ENCODE results near the gene ARSG. TPM values are rescaled to one million over a fixed set of nuclear protein-coding genes. Genes with fewer than 3 reads are reported as not detected.
A peak's percentile ranks its signal among the peaks of the same experiment; 100 is the strongest.

Gene ARSG
- total RNA-seq, 1 donor from 2014 or later: 19.6 TPM

GRCh38 chr17:68455901-68456338, 164.6 kb downstream of the ARSG start:
- H3K4me1 Mint-ChIP-seq: peaks cover 20% of the 10 kb centered on the region
- CTCF ChIA-PET: interaction anchor here (0.9 to 4.5 kb wide), 2 partner anchors 19 to 513 kb away, joined by 3 to 21 read pairs; no protein-coding TSS in a partner anchor
- H3K4me3 Mint-ChIP-seq: peak overlapping the region; percentile 84
- intact Hi-C loops (cut with micrococcal nuclease): loop anchor here (2.0 to 5.0 kb wide), 2 partner anchors 217 to 354 kb away; no protein-coding TSS in a partner anchor
- TF ChIP-seq CTCF (IDR thresholded peaks at IDR 0.05): no peak
- DNase-seq (no peak), ATAC-seq (ENCODE audit: low read depth) (no peak)
- no peak overlapping the region for H3K27ac Mint-ChIP-seq
- POLR2A ChIA-PET: interaction anchor here (1.2 to 5.1 kb wide), 4 partner anchors 14 to 436 kb away, joined by 3 to 46 read pairs (median 23); partner anchors contain the start of genes AMZ2, ARSG and SLC16A6
- no peaks in the 10 kb centered on the region for H3K9me3 Mint-ChIP-seq
- no peaks in the 10 kb centered on the region for H3K27me3 Mint-ChIP-seq
- peaks cover 5% of the 10 kb centered on the region for H3K36me3 Mint-ChIP-seq (ENCODE audit: low read depth)

DNA sequence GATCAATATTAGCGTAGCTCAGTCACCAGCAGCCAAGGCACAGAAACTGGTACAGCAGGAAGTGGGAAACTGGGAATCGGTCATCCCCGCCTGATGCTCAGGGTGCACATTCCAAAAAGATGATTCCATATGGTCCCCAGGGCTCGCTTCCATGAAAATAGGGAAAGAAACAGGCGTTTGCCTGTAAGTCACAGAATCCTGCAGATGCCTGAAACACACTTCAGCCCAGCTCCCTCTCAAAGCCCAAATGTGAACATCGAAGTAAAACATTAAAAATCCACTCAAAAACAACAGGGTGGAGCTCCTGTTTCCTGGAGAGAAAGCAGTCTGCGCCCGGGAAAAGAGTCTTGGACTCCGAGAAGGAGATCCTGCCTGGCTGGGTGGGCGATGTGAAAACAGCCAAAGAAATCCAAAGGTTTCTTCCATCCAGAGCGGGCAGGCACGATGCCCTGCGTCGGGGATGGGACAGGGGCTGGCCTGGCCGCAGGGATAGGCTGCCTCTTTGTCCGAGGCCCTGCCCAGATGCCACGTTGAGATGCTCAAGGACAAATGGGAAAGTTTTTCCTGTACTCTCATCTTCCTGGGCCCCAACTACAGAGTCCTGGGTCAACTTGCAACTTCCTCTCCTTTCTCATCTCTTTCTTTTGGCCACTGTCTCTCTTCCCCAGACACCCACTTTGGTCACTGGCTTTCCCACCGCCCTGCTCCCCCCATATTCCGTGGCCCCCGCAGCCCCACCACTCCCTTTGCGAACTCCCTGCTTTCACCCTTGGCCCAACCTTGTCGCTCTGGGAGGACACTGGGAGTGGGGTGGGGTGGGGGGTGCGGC, 165.3 kb downstream of the ARSG start:
- peak overlapping the region; percentile 84 for H3K4me3 Mint-ChIP-seq
- TF ChIP-seq CTCF (IDR thresholded peaks at IDR 0.05): no peak
- ATAC-seq (ENCODE audit: low read depth): no peak
- H3K4me1 Mint-ChIP-seq: peaks cover 20% of the 10 kb centered on the region
- POLR2A ChIA-PET: interaction anchor here (0.8 to 5.1 kb wide), 14 partner anchors 14 to 437 kb away, joined by 3 to 46 read pairs (median 10); partner anchors contain the start of genes AMZ2, ARSG, KPNA2 and PRKAR1A
- intact Hi-C loops (cut with micrococcal nuclease): loop anchor here (1.0 to 5.0 kb wide), 9 partner anchors 20 to 739 kb away; partner anchors contain the start of genes AMZ2, ARSG, KPNA2 and NOL11
- H3K27me3 Mint-ChIP-seq: no peaks in the 10 kb centered on the region
- CTCF ChIA-PET: interaction anchor here (0.6 to 4.5 kb wide), 9 partner anchors 14 to 514 kb away, joined by 3 to 21 read pairs (median 3); partner anchors contain the start of gene AMZ2
- no peak for DNase-seq
- H3K27ac Mint-ChIP-seq: peak overlapping the region; percentile 59
- H3K9me3 Mint-ChIP-seq: no peaks in the 10 kb centered on the region
- peaks cover 1% of the 10 kb centered on the region for H3K36me3 Mint-ChIP-seq (ENCODE audit: low read depth)

GRCh38 chr17:68457168-68457538, 165.9 kb downstream of the ARSG start, which contains the start of gene WIPI1:
WIPI1 (minus strand) TSS chr17:68457496; CDS start chr17:68457421, 75 bp downstream.
- ATAC-seq (ENCODE audit: low read depth): peak; percentile 19

DNA sequence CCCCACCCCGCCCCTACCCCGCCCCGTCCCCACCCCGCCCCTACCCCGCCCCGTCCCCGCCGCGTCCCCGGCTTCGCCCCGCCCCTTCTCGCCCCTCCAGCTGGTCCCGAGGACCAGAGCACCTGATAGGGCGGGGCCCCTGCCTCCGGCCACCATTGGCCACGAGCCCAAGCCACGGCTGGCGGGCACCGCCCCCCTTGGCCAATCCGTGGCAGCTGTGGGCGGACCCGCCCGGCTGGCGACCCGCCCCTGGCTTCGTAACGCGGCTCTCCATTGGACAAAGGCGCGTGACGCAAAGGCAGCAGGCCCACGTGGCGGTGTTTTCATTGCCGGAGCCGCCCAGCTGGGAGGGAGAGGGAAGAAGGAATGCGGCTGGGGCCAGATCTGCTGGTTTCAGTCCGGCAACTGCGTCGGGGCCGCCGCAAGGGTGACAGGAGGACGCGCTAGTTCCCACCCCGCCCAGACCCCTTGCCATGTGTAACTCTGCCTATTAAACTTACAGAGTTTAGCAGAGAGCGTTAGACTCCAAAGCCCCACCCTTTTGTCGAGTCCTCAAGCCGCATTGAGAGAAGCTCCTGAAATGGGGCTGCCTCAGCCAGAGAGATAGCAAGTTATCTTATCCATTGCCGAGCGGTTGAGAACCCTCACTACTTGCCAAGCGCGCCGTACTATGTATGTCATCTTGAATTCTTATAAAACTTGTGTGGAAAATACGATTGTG, 166.4 kb downstream of the ARSG start:
- intact Hi-C loops (cut with micrococcal nuclease): loop anchor here (1.0 to 5.0 kb wide), 9 partner anchors 21 to 740 kb away; partner anchors contain the start of genes AMZ2, ARSG, KPNA2 and NOL11
- H3K4me3 Mint-ChIP-seq: peak overlapping the region; percentile 84
- POLR2A ChIA-PET: interaction anchor here (0.5 to 5.1 kb wide), 25 partner anchors 9 to 740 kb away, joined by 3 to 46 read pairs (median 5); partner anchors contain the start of genes AMZ2, ARSG, KPNA2 and NOL11

More at GRCh38 chr17:68457168-68457538, 165.9 kb downstream of the ARSG start, which contains the start of gene WIPI1:
- Mint-ChIP-seq H3K27me3 (no peaks in the 10 kb centered on the region), H3K27ac (peak within 1 kb of the TSS; percentile 78), H3K4me3 (peak within 1 kb of the TSS; percentile 84), H3K36me3 (ENCODE audit: low read depth) (no peaks in the 10 kb centered on the region), H3K4me1 (peaks cover 20% of the 10 kb centered on the region), H3K9me3 (no peaks in the 10 kb centered on the region)
- peak; percentile 57 for DNase-seq
- TF ChIP-seq CTCF (IDR thresholded peaks at IDR 0.05): no peak
- ChIA-PET POLR2A (interaction anchor here (0.8 to 5.1 kb wide), 19 partner anchors 9 to 740 kb away, joined by 3 to 46 read pairs (median 6); partner anchors contain the start of genes AMZ2, ARSG, KPNA2 and NOL11), CTCF (interaction anchor here (0.6 to 4.5 kb wide), 11 partner anchors 10 to 498 kb away, joined by 3 to 21 read pairs (median 4); partner anchors contain the start of gene AMZ2)
- intact Hi-C loops (cut with micrococcal nuclease): loop anchor here (1.0 to 5.0 kb wide), 9 partner anchors 21 to 740 kb away; partner anchors contain the start of genes AMZ2, ARSG, KPNA2 and NOL11

More for the DNA sequence above, 166.4 kb downstream of the ARSG start:
- Mint-ChIP-seq H3K27ac (peak overlapping the region; percentile 78), H3K27me3 (no peaks in the 10 kb centered on the region), H3K4me1 (peaks cover 21% of the 10 kb centered on the region), H3K36me3 (ENCODE audit: low read depth) (no peaks in the 10 kb centered on the region), H3K9me3 (no peaks in the 10 kb centered on the region)
- CTCF ChIA-PET: interaction anchor here (0.9 to 4.5 kb wide), 12 partner anchors 9 to 498 kb away, joined by 3 to 21 read pairs (median 4); no protein-coding TSS in a partner anchor
- peak; percentile 97 for DNase-seq
- no peak for TF ChIP-seq CTCF (IDR thresholded peaks at IDR 0.05)
- peak; percentile 98 for ATAC-seq (ENCODE audit: low read depth)
